Left ventricle myocardium superior (tissue), 1 donor: ENCODE measurements around the gene CYSRT1. TPM values are rescaled to one million over a fixed set of nuclear protein-coding genes. Genes with fewer than 3 reads are reported as not detected.
A peak's percentile ranks its signal among the peaks of the same experiment; 100 is the strongest.

ENCODE experiments used
- ATAC-seq: fragments of 200-7000 bp; cut with Tn5 transposase; one replicate; pipeline ENCODE4 v1.9.1; 2020; ENCODE audit warnings: mild to moderate bottlenecking, moderate library complexity
- DNase-seq: peaks from one replicate; pipeline ENCODE4 v3.0.0-alpha.2; 2020
- intact Hi-C: fragments of 100-400 bp; cut with micrococcal nuclease; formaldehyde crosslinking; loops from one replicate; pipeline ENCODE4 v1.11.0; 2022
- long read RNA-seq: library from polyadenylated mRNA; unstranded; transcript quantifications from one replicate; pipeline ENCODE4 v2.0.0, GENCODE V29; 2021
- total RNA-seq: library from RNA; stranded (reverse); fragmentation: NEBNext Ultra II Directional; extraction: Animal tissue kit (Norgen Biotek cat#: 25700); gene quantifications from one replicate; pipeline ENCODE4 v1.2.1, GENCODE V29; 2021
- donor health status: DM: no; HTN: yes; CAD: no; lungs with severe emphysema.

CYSRT1 gene, protein sequence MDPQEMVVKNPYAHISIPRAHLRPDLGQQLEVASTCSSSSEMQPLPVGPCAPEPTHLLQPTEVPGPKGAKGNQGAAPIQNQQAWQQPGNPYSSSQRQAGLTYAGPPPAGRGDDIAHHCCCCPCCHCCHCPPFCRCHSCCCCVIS
- not detected for total RNA-seq
- long read RNA-seq: 0 reads

DNA sequence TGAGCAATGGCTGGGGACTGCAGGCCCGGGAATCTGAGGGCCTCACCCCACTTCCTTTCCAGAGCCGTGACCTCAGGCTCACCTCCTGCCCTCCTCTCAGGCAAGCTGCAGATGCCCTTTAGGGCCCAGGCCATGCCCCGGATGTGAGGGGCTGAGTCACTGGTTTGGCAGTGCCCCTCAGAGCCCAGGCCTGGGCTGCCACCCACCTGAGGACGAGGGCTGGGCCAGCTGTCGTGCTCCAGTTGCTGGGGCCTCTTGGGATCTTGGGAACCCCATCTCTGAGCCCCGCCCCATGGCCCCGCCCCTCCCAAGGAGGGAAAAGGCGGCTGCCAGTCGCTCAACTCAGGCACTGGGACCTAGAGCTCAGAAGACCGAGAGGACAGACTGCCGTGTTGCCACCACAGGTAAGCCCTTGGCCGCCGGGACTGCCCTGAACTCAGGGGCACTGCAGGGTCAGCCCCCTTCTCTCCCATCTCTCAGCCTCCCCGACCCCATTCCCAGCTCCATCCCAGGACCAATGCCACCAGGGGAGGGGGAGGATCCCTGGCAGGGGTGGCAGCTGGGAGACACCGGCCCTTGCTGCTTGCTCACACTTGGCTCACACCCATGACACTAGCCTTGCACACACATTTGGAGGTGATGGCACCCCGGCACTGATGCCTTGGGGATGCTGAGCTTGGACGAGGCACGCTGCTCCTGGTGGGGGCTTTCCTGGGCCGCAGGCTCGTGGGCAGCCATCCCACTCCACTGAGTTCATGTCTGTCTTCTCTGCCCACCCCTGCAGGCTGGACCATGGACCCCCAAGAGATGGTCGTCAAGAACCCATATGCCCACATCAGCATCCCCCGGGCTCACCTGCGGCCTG, at the start of gene CYSRT1:
Gene CYSRT1, plus strand, starts transcription at position 345 of the 865 bp plus-strand sequence. Its CDS starts 448 bp downstream, at position 793.
- intact Hi-C loops: no loop called here
- ATAC-seq (no peak), DNase-seq (no peak)

DNA sequence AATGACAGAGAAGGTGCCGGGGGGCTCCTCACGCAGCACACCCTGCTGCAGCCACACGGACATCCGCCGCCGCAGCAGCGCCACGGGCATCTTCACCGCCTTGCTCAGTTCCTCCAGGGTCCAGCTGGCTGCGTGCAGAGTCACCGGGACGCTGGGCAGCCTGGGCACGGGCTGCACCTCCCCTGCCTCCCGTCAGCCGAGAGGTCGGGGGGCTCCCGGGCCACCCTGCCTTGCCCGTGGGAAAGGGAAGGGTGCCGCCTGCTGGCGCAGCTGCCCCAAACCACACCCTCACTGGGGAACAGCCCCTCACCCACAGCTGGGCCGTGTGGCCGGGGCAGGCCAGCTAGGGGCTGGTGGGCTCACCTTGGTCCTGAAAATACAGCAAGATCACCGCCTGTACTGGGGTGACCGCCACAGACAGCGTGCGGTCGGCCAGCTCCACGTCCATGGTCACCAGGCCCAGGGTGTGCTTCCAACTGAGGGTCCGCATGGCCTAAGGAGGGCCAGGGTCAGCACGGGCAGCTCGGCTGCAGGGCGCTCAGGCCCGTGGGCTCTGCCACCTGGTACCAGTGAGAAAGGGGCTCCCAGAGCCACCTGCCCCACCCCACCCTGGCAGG, 49.5 kb upstream of the CYSRT1 start:
- intact Hi-C loops: no loop called here
- no peak for DNase-seq
- ATAC-seq: peak; percentile 16

DNA sequence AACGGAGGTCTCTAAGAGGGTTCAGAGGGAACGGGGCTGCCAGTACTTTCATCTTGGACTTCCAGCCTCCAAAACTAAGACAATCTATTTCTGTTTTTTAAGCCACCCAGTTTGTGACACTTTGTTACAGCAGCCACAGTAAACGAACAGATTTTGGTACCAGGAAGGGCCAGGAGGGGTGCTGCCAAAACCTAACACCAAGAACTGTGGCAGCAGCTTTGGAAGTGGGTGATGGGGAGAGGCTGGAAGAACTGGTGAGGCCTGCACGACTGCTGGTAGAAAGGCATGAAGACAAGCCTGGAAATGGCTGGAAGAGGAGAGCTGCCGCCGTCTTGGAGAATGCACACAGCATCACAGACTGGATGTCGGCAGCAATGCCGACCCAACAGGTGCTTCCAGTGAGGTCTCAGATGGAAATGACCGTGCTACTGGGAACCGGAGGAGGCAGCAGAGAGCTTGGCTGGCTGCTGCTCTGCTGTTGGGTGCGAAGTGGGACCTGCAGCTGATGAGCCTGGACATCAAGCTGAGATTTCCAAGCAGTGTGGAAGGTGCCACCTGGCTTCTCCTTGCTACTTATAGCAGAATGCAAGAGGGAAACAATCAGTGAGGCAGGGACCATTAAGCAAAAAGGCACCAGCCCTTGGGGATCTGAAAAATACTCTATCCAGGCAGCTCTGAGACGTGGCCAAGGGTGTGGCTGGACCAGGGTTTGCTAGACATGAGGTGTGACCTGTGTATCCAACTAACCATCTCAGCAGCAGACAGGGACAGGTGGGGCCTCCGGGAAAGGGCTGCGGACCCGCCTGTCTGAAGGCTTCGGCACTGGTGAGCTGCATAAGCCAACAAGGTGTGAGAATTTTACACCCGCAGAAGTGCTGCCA, 48.4 kb upstream of the CYSRT1 start:
- ATAC-seq (peak; percentile 39), DNase-seq (no peak)
- intact Hi-C loops: no loop called here

DNA sequence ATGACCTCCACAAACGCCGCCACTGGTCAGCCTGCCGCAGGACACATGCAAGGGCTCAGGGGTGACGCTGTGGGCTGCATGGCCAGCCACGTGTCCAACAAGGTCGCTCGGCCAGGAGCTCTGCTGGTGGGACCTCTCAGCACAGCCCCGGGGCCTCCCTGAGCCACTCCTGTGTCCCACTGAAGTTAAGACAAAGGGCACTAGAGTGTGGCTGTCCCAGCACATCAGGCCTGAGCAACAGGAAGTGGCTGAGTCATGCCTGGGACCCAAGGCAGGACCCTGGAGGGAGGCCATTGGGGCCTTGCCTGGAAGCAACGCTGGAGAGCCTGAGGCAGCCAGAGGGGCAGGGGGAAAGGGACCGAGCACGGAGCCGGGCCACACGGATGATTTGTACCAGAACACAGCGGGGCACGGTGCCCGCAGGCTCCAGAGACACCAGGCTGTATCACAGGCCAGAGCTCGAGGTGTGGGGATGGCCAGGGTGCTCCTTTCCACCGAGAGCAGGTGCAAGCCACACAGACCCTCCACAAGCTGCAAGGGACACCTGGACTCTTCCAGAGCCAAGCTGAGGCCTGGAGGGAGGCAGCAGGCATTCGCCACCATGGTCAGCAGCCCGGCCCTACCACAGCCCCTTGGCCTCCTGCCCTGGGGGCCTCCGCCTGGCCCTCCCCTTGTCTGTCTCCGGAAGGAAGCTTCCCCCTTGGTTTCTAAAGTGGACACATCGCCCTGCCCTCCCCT, 46.6 kb upstream of the CYSRT1 start:
- ATAC-seq (no peak), DNase-seq (no peak)
- intact Hi-C loops: no loop called here

DNA sequence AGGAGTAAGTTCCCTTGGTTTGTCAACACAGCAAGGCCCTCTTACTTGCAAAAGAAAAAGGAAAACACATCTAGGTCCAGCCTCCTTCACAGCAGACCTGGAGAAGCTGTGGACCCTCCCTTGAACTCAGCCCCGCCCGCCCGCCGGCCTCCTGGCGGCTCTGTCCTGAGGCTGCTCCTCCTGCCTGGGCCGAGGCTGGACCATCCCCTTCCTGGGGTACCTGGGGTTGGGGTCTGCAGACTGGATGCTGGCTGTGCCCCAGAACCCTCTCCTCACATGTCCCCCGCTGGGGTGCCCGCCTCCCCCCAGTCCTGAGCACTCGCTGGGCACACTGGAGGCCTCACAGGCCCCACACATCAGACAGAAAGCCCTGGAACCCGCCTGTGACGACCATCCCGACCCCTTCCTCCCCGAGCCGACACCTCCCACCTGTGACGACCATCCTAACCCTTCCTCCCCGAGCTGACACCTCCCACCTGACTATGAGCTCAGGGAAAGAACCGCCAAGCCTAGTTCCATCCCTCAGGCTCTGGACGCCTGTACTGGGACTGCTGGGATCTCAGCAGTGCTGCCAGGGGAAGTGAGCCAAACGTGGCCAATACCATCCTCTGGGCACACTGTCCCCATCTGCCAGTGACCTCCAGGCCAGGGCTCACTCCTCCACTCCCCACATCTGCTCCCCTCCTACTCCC, 45.9 kb upstream of the CYSRT1 start:
- intact Hi-C loops: no loop called here
- DNase-seq (no peak), ATAC-seq (no peak)

DNA sequence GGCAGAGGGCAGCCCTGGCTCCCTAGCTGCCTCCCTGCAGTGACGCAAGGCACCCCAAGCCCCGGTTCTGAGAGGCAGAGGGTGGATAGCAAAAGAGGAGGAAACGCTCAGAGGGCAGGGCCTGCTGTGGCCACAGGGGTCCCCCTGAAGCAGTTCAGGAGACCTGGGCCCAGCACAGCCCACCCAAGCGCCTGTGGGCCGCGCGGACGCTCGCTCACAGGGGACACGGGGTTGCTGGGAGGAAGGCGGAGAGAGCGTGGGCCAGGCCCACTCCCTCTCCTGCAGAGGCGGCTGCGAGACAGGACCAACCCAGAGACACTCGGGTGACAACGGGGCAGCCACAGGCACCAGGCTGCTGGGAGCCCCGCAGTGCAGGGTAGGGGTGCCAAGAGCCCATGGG, 45.2 kb upstream of the CYSRT1 start:
- ATAC-seq: no peak
- DNase-seq: no peak
- intact Hi-C loops: no loop called here

DNA sequence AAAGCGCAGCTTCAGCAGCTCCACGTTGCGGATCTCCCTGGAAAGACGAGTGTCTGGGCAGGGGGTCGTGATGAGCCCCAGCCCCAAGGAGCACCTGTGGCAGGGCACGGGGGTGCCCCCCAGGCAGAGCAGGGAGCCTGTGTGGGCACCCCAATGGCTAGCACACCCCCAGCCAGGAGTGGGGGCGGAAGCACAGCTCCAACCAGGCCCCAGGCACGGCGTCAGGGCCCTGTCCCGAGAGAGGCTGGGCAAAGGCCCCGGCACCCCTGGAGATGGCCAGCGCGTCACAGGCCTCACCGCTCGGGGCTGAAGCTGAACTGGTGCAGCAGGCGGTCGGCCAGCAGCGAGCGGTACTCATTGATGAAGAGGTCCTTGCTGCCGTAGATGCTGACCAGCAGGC, 44.5 kb upstream of the CYSRT1 start:
- DNase-seq: no peak
- no peak for ATAC-seq
- intact Hi-C loops: no loop called here

DNA sequence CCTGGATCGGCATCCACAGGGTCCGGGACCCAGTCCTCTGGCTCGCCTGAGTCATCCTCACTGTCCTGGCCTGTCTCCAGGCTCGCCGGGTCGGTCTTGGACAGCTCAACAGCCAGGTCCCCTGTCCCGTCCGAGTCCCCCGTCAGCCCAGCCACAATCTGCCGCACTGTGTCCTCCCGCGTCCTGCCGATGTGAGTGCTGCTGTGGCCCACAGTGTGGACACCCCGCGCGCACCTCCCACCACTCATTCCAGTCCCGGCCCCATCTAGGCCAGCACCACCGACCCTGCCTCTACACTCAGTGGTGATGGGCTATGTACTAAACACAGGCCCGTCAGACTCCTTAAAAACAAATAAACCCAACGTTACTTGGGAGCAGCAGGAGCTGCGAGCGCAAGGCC, 43.3 kb upstream of the CYSRT1 start:
- DNase-seq (no peak), ATAC-seq (no peak)
- intact Hi-C loops: no loop called here

DNA sequence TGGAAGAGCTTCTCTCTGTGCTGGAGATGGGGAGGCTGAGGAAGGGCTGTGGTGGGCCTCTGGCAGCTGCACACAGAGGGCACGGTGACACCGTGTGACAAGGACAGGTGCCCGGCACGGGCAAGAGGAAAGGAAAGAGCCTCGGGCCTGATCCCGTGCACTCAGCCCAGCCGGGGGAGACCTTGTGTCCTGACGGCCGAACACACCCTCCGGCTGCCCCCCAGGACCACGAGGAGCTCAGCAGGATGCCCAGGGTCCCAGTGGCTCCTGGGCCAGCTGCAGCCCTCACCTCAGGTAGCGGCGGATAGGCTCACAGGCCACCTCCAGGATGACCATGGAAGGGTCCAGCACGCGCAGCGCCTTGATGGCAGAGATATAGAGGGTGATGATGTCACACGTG, 42.1 kb upstream of the CYSRT1 start:
- ATAC-seq (no peak), DNase-seq (no peak)
- intact Hi-C loops: no loop called here

DNA sequence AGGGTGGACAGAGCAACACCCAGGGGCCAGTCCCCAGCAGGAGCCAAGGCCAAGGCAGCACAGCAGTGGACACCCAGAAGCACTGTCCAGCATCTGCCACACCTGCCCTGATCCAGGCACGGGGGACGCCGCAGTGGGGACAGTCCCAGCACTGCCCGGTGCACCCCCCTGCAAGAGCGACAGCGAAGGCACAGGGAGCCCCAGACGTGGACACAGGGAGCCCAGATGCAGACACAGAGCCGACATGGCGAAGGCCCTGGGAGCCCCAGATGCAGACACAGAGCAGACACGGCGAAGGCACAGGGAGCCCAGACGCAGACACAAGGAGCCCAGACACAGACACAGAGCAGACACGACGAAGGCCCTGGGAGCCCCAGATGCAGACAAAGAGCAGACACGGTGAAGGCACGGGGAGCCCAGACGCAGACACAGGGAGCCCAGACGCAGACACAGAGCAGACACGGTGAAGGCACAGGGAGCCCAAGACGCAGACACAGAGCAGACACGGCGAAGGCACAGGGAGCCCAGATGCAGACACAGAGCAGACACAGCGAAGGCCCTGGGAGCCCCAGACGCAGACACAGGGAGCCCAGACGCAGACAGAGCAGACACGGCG, 40.9 kb upstream of the CYSRT1 start:
- ATAC-seq (no peak), DNase-seq (no peak)
- intact Hi-C loops: no loop called here

DNA sequence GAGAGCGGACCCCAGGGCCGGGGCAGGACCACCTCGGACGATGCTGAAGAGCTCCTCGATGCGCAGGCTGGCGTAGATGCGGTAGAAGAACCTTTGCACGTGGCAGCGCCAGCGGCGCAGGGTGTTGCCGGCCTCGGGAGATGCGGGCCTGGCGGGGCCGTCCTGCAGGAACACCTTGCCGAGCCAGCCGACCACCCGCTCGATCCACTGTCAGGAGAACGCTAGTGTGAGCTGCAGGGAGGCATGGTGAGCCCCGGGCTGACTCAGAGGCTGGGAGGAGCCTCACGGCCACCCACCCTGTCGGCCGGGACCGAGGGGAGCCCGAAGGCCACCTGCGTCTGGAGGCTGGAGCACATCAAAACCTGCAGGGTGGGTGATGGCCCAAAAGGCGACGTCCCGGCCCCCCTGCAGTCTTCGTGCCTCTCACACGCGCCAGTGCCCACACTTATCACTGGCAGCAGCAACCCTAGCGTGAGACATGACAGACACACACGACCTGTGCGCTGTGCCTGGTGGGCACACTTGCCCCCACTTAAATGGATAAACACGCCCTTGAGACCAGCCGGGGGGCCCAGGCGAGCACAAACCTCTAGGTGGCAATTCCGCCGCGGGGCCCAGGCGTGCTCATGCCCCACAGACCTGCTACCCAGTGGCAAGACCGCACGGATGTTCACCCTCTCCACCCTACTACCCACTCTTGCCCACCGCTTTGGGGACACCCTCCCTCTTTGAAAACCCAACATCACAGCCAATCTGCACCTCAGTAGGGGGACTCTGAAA, 39.9 kb upstream of the CYSRT1 start:
- DNase-seq (no peak), ATAC-seq (no peak)
- intact Hi-C loops: no loop called here

DNA sequence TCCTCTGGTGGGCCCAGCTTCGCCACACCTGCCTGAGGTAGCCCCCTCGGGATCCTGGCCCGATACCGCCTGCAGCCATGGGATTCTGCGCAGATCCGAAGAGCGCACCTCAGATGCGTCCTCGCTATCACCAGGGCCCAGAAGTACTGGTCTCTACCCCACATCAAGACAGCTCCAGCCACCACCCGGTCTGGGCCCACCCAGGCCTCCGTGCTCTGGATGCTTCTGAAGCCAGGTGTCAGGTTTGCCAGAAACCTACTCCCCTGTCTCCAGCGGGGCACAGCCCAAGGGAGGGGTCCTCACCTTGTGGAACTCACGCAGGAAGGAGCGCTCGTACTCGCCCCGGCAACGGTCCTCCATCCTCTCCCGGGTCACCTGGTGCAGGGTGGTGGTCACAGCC, 39.1 kb upstream of the CYSRT1 start:
- intact Hi-C loops: no loop called here
- ATAC-seq (no peak), DNase-seq (no peak)

DNA sequence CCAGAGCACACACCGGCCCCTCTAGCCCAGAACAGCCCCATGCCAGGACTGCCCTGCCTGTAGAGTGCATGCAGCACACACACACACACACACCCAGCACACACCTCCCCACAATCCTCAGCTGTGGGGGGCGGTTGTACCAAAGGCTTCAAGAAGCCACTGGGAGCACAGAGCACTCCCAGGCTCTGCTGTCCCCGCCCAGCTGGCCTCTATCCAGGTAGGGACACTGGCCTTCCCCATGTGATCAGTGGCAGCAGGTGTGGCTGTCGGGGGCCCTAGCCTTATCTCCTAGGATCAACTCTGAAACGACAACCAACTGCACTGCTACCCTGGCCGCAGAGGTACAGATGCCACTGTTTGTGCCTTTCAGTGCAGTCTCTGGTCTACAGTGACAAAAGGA, 38.6 kb upstream of the CYSRT1 start:
- DNase-seq (no peak), ATAC-seq (no peak)
- intact Hi-C loops: no loop called here

DNA sequence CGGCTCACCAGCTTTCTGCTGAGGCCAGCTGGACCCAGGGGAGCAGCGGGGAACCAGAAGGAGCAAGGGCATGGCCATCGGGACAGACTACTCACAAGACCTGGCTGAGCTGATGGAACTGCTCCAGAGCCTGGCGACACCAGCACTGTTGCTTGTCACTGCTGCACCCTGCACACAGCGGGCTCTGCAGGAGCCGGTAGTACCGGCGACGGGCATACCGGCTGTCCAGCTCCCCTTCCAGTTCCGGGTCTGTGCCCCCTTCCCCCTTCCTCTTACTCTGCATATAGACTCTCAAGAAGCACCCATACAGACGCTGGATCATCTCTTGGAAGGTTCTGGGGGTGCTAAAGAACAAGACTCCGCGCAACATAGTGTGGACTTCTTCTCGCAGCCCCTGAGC, 37.6 kb upstream of the CYSRT1 start:
- DNase-seq (no peak), ATAC-seq (no peak)
- intact Hi-C loops: no loop called here

DNA sequence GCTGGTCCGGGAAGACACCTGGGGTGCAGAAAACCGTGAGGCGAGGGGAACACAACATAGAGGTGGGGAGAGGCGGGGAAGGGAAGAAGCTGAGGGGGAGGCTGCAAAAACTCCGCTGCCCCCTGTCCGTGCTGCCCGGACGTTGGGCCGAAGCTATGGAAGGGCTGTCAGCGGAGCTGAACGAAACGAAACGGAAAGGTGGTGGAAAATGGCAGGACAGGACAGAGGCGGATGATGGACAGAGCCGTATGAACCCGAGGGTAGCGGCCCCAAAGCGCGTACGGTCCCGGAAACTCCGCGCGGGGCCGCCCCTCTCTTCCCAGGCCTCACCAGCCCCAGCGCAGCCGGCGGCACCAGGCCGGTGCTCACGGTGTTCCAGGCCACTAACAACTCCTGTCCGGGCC, 36.9 kb upstream of the CYSRT1 start:
- intact Hi-C loops: no loop called here
- ATAC-seq: no peak
- DNase-seq: no peak

DNA sequence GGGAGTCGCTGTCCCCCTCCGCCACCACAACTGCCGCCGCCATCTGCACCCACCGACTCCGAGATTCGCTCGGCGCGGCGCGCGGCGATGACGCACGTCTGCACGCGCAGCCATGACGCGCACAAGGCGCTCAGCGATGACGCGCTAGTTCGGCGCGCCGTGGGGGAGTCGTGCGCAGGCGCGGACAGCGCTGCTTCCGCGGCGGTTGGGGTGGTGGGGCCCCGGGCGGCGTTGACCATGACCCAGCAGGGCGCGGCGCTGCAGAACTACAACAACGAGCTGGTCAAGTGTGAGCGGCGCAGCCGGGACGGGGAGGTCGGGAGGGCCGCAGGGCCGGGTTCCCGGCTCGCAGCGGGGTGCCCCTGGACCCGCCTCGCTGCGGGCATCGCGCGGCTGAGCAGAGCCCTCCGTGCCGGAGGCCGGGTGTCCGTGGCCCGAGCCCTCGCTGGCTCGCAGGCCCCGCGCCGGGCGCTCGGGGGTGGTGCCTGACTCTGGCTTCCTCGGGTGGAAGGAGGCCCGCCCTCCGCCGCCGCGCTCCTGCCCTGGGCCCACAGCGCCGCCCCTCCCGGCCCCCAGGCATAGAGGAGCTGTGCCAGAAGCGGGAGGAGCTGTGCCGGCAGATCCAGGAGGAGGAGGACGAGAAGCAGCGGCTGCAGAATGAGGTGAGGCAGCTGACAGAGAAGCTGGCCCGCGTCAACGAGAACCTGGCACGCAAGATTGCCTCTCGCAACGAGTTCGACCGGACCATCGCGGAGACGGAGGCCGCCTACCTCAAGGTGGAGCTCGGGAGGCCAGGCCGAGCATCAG, 36.3 kb upstream of the CYSRT1 start, which contains the start of the genes ANAPC2 and SSNA1:
Gene ANAPC2, minus strand, starts transcription at position 71 of the 807 bp plus-strand sequence. Its CDS starts 28 bp downstream, at position 43.
Gene SSNA1, plus strand, starts transcription at position 187 of the 807 bp plus-strand sequence. Its CDS starts 51 bp downstream, at position 238.
- DNase-seq (peak; percentile 98), ATAC-seq (peak; percentile 90)
- intact Hi-C loops: no loop called here
